Smooth muscle cell (in vitro differentiated cells): ENCODE data around the gene PSMB7. TPM values are rescaled to one million over a fixed set of nuclear protein-coding genes. Genes with fewer than 3 reads are reported as not detected.

ENCODE experiments used
- DNase-seq: peaks from one replicate; lab custom pipeline; 2025; ENCODE audit not compliant: unreplicated experiment; lab: John Stamatoyannopoulos, UW
- H2AFZ ChIP-seq: fragments of 200-600 bp; sonication (generic); 2 replicates; pipeline ENCODE4 v1.6.0; 2016; ENCODE audit warnings: antibody characterized with exemption, low read depth, mild to moderate bottlenecking
- H3F3A ChIP-seq: fragments of 200-600 bp; sonication (generic); 2 replicates; pipeline ENCODE4 v1.6.0; 2017; ENCODE audit warnings: antibody characterized with exemption, low read depth
- H3K27ac ChIP-seq: fragments of 200-600 bp; sonication (generic); 2 replicates; pipeline ENCODE4 v1.5.1; 2016; ENCODE audit warnings: low read depth, mild to moderate bottlenecking
- H3K27me3 ChIP-seq: fragments of 200-600 bp; sonication (generic); 2 replicates; pipeline ENCODE4 v1.6.1; 2016; ENCODE audit warnings: low read depth, mild to moderate bottlenecking
- H3K36me3 ChIP-seq: fragments of 200-600 bp; sonication (generic); 2 replicates; pipeline ENCODE4 v1.5.1; 2016; ENCODE audit warnings: low read depth
- H3K4me1 ChIP-seq: fragments of 200-600 bp; sonication (generic); 2 replicates; pipeline ENCODE4 v1.5.1; 2016; ENCODE audit warnings: low read depth
- H3K4me2 ChIP-seq: fragments of 200-600 bp; sonication (generic); 2 replicates; pipeline ENCODE4 v1.6.0; 2016; ENCODE audit warnings: mild to moderate bottlenecking
- H3K4me3 ChIP-seq: fragments of 200-600 bp; sonication (generic); 2 replicates; pipeline ENCODE4 v1.5.1; 2016; ENCODE audit warnings: mild to moderate bottlenecking
- H3K79me2 ChIP-seq: fragments of 200-600 bp; sonication (generic); 2 replicates; pipeline ENCODE4 v1.6.0; 2016; ENCODE audit warnings: low read depth, mild to moderate bottlenecking
- H3K9ac ChIP-seq: fragments of 200-600 bp; sonication (generic); 2 replicates; pipeline ENCODE4 v1.6.0; 2016; ENCODE audit warnings: low read depth
- H3K9me3 ChIP-seq: fragments of 200-600 bp; sonication (generic); replicated peaks from 2 replicates; pipeline ENCODE4 v1.5.1; 2016; ENCODE audit warnings: low read depth
- H4K20me1 ChIP-seq: fragments of 200-600 bp; sonication (generic); 2 replicates; pipeline ENCODE4 v1.6.0; 2016; ENCODE audit warnings: low read depth
- WGBS: methylation state at CpG from one replicate; pipeline ENCODE4 v1.1.7; 2016; ENCODE audit warnings: low lambda C conversion rate; 5-methylcytosine and 5-hydroxymethylcytosine counted together
- polyA plus RNA-seq: library from polyadenylated mRNA; unstranded; fragments of >200 nt; fragmentation: Nextera tagmentation; extraction: Ambion mirVana; gene quantifications from 2 replicates; pipeline ENCODE4 v1.2.1, GENCODE V29; 2016
- total RNA-seq: library from RNA; depleted of rRNA; stranded (reverse); fragments of >200 nt; gene quantifications from 2 replicates; pipeline ENCODE4 v1.2.3, GENCODE V29; 2014
- TF ChIP-seq, protein P1 (sequence below): fragments of 200-600 bp; sonication (generic); IDR thresholded peaks from 2 replicates; pipeline ENCODE4 v1.5.1; 2017; ENCODE audit warnings: borderline replicate concordance, mild to moderate bottlenecking, antibody characterized with exemption; ENCODE audit not compliant: insufficient read depth, poor library complexity, severe bottlenecking

Gene PSMB7
- total and polyA plus RNA-seq, 2 experiments from 2014 or later: 246 to 302 TPM

DNA sequence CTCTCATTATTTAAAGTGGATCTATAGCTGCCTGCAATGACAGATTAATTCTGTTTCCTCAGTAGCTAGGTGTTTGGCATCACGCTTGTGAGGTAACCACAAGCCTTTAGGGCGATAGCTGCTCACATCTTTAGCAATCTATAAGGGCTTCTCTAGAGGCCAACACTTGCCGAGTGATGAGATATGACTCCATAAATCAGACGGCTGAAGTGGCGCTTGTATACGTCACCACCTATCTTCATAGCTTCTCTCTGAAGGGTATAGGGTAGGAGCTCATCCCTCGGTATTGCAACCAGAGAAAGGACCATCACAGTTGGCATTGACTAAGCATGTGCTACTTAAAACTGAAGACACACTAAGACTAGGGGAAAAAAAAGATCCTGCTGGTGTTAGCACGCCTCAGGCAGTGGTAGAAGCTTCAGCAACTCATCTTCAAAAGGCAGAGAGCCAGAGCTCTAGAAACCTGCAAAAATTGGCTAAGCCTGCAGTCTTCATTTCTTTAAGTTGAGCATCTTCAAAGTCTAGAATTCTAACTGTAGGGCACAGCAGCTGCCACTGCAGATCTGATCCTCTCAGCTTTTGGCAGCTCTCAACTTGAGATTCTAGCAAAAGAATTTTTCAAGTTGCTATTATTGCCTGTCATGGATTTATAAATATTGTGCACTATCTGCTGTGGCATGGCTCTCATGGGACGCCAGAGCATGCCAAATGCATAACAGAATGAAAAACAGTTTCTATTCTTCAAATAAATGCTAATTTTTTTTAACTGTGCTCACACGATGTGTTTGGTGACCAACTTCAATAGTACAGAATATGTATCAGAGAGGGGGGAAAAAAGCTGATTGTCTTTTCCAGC, 37.5 kb downstream of the PSMB7 start:
- peaks cover 98% of the 10 kb centered on the region for H4K20me1 ChIP-seq
- WGBS: 88% methylated on average over 10 of the region's 10 CpGs

DNA sequence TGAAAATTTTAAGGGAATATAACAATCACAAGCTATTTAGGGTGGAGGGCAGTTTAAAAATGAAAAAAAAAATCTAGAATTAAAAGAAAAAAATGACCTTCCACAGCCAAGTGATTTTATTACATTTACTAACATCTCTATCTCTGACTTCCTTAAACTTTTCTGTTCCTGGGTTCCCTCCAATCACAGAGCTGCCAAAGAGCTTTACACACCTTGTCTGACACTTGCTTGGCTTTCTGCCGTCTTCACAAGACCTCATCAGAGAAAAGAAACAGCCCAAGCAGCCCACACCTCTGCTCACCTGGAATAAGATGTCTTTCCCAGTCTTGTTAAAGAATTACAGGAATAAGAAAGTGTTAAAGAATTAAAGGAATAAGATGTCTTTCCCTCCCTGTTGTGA, 38.9 kb downstream of the PSMB7 start:
- Histone ChIP-seq H3K4me1 (no peaks in the 10 kb centered on the region), H3K4me2 (no peak overlapping the region), H2AFZ (no peak overlapping the region), H3K79me2 (peaks cover 49% of the 10 kb centered on the region), H3K27ac (no peak overlapping the region), H3F3A (no peaks in the 10 kb centered on the region), H3K27me3 (no peaks in the 10 kb centered on the region), H3K9me3 (peaks cover 3% of the 10 kb centered on the region), H4K20me1 (peaks cover 100% of the 10 kb centered on the region), H3K9ac (no peak overlapping the region), H3K36me3 (peaks cover 7% of the 10 kb centered on the region), H3K4me3 (no peak overlapping the region)
- no peak for DNase-seq
- 90% methylated on average over 1 of the region's 1 CpG for WGBS
- TF ChIP-seq, protein P1, sequence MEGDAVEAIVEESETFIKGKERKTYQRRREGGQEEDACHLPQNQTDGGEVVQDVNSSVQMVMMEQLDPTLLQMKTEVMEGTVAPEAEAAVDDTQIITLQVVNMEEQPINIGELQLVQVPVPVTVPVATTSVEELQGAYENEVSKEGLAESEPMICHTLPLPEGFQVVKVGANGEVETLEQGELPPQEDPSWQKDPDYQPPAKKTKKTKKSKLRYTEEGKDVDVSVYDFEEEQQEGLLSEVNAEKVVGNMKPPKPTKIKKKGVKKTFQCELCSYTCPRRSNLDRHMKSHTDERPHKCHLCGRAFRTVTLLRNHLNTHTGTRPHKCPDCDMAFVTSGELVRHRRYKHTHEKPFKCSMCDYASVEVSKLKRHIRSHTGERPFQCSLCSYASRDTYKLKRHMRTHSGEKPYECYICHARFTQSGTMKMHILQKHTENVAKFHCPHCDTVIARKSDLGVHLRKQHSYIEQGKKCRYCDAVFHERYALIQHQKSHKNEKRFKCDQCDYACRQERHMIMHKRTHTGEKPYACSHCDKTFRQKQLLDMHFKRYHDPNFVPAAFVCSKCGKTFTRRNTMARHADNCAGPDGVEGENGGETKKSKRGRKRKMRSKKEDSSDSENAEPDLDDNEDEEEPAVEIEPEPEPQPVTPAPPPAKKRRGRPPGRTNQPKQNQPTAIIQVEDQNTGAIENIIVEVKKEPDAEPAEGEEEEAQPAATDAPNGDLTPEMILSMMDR: no peak

More for the DNA sequence above, 37.5 kb downstream of the PSMB7 start:
- Histone ChIP-seq H3K9me3 (peaks cover 3% of the 10 kb centered on the region), H3K4me3 (no peak overlapping the region), H2AFZ (no peak overlapping the region), H3K9ac (no peak overlapping the region), H3F3A (no peaks in the 10 kb centered on the region), H3K4me1 (peaks cover 4% of the 10 kb centered on the region), H3K79me2 (peaks cover 38% of the 10 kb centered on the region), H3K36me3 (peaks cover 7% of the 10 kb centered on the region), H3K27ac (no peak overlapping the region), H3K27me3 (no peaks in the 10 kb centered on the region), H3K4me2 (no peak overlapping the region)
- TF ChIP-seq, protein P1: no peak
- DNase-seq: no peak

DNA sequence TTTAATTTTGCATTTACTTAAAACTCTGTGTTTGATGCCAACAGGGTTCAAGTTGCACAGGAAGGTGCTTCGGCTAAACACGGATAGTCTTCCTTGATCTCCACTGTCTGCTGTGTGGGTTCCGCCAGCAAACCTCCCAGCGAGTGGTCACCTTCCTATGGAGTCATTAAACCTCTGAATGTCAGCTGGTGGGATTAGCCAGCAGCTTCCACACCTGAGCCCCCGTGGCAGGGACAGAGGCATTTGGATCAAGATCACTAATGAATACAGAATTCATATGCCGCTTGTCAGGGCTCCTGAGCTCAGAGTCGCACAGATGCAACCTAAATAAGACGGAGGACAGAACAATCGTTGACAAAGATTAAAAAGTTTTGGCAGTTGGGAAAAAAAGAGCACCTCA, 39.5 kb downstream of the PSMB7 start:
- Histone ChIP-seq H3F3A (no peaks in the 10 kb centered on the region), H3K27me3 (no peaks in the 10 kb centered on the region), H3K4me3 (no peak overlapping the region), H3K79me2 (peaks cover 55% of the 10 kb centered on the region), H3K27ac (no peak overlapping the region), H3K9me3 (peaks cover 3% of the 10 kb centered on the region), H4K20me1 (peaks cover 100% of the 10 kb centered on the region), H2AFZ (no peak overlapping the region), H3K4me1 (no peaks in the 10 kb centered on the region), H3K9ac (no peak overlapping the region), H3K4me2 (no peak overlapping the region), H3K36me3 (peaks cover 7% of the 10 kb centered on the region)
- TF ChIP-seq, protein P1: no peak
- WGBS: 97% methylated on average over 9 of the region's 9 CpGs
- DNase-seq: no peak

DNA sequence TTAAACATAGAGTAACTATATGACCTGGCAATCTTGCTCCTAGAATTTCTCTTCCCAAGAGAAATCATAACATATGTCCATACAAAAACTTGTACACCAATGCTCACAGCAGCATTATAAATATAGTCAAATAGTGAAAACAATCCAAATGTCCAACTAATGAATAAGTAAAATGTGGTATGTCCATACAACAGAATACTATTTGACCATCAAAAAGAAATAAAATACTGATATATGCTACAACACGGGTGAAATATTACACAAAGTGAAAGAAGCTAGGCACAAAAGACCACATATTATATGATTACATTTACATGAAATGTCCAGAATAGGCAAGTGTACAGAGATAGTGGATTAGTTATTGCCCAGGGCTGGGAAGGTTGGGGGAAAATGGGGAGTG, 41.4 kb downstream of the PSMB7 start:
- TF ChIP-seq, protein P1: no peak
- H3K27ac ChIP-seq: no peak overlapping the region
- no peak overlapping the region for H3K4me2 ChIP-seq
- H3K4me1 ChIP-seq: no peaks in the 10 kb centered on the region
- H3K9ac ChIP-seq: no peak overlapping the region
- H3F3A ChIP-seq: no peaks in the 10 kb centered on the region
- peaks cover 7% of the 10 kb centered on the region for H3K36me3 ChIP-seq
- H3K4me3 ChIP-seq: no peak overlapping the region
- WGBS: 94% methylated on average over 1 of the region's 1 CpG
- H3K27me3 ChIP-seq: no peaks in the 10 kb centered on the region
- DNase-seq: no peak
- peaks cover 68% of the 10 kb centered on the region for H3K79me2 ChIP-seq
- H4K20me1 ChIP-seq: peaks cover 100% of the 10 kb centered on the region
- no peak overlapping the region for H2AFZ ChIP-seq
- peaks cover 3% of the 10 kb centered on the region for H3K9me3 ChIP-seq
